Activated T-cell treated with anti-CD3 and anti-CD28 coated beads for 24 hours (primary cell): ENCODE results near the gene ASCC2.

Source experiments
- DNase-seq: peaks from one replicate; pipeline ENCODE4 v3.0.0-alpha.2; 2020; ENCODE audit warnings: low read depth

Gene ASCC2

GRCh38 chr22:29816980-29817379 lies 21.1 kb downstream of the ASCC2 start:
- no peak for DNase-seq

- DNase-seq, result no peak
Measured at GRCh38 chr22:29816539-29816938, 21.5 kb downstream of the ASCC2 start.

DNA sequence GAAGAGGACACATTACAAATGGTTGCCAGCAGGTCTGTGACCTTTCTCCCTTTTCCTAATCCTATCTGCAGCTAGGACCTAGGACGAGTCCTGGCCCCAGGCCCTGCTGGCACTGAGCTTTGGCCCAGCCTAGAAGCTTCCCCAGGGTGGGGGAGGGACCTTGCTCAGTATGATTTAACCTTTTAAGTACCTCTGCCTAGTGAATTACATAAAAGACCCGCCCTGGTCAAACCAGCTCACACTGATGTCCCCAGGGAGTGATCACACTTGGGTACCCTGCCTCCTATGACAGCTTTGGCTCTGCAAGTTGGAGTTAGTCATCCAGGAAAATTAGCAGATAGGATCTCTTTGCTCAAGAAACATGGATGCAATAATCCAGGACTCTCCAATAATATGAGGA lies 21.9 kb downstream of the ASCC2 start:
- no peak for DNase-seq

- DNase-seq, result no peak
Measured at GRCh38 chr22:29815580-29815979, 22.5 kb downstream of the ASCC2 start.

DNA sequence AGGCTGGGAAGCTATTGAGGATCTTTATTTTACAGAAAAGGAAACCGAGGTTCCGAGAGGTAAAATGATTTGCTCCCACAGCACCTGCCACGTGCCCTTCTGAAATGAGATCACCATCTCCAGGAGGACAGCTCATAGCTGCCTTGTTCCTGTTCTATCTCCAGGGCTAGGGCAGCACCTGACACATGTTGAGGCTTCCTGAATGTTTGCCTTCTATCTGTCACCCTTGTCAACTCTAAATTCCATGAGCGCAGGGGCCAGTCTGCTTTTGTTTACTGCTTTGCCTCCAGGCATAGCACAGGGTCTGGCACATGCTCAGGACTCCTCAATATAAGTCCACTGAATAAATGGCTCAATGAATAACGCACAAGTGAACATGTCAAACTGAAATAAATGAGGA lies 24.1 kb downstream of the ASCC2 start:
- no peak for DNase-seq

GRCh38 chr22:29813563-29813962 lies 24.5 kb downstream of the ASCC2 start:
- DNase-seq, result no peak

DNA sequence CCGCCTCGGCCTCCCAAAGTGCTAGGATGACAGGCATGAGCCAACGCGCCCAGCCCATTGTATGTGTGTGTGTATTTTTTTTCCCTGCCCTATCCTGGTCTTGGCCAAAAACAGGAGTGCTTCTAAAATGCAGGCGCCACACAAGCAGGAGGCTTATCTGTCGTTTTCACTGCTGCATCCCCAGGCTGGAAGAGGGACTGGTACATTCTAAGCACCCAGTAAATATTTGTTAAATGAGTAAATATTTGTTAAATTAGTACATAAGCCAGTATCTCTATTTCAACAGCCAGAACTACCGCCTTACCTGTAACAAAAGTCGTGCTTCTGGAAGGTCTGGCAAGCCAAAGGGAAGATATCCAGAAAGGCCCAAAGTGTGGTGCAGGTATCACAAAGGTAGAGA lies 24.9 kb downstream of the ASCC2 start:
- DNase-seq, result no peak

DNA sequence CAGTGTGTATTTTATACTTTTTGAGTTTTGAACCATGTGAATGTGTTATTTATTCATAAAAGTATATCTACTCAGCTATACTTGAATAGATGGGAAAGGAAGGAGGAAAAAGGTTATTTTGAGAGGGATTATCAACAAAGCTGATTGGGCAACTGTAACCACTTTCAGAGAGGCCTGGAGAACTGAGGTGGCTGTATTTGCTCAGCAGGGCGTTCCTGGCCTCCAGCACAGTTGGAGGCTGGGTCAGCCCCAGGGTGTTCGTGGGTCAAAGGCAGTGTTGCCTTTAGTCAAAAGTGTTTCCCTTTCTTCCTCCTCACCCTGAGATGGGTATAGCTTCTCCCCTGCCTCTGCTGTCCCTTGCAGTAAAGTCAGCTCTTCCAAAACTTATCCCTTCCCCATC lies 26.7 kb downstream of the ASCC2 start:
- no peak for DNase-seq

DNA sequence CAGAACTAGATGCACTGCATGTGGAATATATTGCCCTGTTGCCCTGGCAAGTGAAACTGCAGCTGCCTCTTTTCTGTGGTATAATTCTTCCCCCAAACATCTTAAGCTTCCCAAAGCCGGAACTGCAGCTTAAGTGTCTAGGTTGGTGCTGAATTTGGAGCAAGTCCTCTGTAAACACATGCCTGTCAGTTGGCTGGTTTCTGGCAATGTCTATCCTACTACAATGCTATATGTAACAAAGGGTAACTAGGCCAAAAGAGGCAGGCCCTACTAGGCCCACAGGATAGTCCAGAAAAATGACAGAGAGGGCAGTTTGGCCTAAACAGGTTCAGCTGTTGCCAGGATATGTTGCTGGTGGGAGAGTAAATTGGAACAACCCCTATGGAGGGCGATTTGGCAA lies 27.9 kb downstream of the ASCC2 start:
- no peak for DNase-seq

GRCh38 chr22:29806196-29806595 lies 31.9 kb downstream of the ASCC2 start:
- DNase-seq, result no peak

- no peak for DNase-seq
Measured at GRCh38 chr22:29804985-29805384, 33.1 kb downstream of the ASCC2 start.

DNA sequence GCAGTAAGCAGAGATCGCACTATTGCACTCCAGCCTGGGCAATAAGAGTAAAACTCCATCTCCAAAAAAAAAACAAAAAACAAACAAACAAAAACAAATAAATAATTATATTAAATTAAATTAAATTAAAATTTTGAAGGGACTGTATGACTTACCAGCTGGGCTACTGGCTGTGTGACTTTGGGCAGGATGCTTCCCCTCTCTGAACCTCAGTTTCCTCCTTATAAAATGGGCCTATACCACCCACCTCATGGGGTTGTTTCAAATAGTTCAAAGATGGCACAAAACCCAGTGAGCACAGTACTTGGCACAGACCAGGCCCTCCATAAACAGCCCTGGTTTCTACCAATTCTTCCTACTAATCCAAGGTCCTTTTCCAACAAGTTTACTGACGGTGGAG lies 34.9 kb downstream of the ASCC2 start:
- DNase-seq, result no peak

- DNase-seq, result no peak
Measured at GRCh38 chr22:29801796-29802195, 36.3 kb downstream of the ASCC2 start.

DNA sequence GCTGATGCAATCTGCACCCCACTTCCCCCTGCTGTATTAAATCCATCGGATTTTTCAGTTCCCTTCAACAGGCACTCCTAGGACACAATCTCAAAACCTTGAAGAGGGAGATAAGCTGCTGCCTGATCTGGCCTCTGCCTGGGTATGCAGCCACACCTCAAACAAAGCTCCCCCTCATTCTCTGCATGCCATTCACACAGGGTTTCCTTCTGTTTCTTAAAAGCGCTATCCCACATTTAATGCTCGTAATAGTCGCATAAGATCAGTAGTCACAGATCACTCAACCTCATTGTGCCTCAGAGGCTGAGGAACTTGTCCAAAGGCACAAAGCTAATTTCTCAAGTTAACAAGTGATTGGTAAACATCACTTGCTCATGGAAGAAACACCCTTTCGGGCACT lies 36.9 kb downstream of the ASCC2 start:
- DNase-seq, result no peak

- DNase-seq, result no peak
Measured at GRCh38 chr22:29799217-29799680, 38.8 kb downstream of the ASCC2 start.

DNA sequence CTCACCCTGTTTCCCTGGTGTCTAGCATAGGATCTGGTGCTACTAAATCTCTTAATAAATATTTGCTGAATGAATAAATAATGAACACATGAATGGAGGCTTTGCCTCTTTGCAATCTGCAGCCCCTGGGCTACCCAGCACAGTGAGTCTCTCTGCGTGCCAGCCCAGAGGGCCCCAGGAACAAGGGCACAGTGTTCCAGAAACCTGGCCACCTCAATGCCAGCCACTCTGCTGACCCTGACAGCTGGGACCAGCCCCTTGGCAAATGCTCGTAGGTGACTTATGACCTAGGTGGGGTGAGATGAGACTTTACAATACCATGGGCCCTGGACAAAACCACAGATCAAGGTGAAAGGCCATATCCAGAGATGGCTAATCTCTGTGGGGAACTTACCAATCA lies 39.3 kb downstream of the ASCC2 start:
- no peak for DNase-seq

- no peak for DNase-seq
Measured at GRCh38 chr22:29798318-29798717, 39.8 kb downstream of the ASCC2 start.

- no peak for DNase-seq
Measured at GRCh38 chr22:29797351-29797750, 40.7 kb downstream of the ASCC2 start.

DNA sequence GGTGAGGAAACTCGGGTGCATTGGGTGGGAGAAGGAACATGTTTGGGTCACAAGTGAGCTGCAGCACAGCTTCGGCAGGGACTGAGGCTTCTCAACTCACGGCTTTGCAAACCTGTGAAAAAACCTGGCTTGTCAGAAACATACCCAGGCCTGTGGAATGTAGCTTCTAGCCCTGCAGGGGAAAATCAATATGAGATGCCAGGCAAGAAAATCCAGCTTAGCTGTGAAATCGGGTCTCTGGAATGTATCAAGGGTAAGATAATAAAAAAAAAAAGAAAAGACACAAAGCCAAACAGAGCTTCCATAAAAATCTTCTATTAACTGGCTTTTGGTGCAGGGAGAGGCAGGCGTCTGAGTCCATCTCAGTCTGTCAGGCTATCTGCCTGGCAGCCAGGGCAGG lies 42.4 kb downstream of the ASCC2 start:
- DNase-seq, result no peak

DNA sequence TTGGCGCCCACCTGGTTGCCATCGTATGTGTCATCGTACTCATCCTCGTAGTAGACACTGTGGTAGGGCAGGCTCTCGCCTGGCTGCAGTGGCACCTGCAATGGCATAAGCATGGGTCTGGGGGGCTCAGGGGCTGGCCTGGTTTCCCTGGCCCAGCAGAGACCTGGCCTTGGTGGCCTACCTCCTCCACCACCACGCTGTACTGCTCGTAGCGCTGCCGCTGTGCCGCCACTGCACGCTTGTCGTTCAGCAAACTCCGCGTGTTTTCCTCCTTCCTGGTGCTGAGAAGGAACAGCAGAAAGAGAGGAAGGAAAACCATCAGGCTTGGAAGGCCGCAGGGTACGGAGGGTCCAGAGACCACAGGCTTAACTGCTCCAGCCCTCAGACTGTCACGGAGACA lies 44.7 kb downstream of the ASCC2 start:
- DNase-seq, result no peak

GRCh38 chr22:29790061-29790460 lies 48.0 kb downstream of the ASCC2 start:
- no peak for DNase-seq

- no peak for DNase-seq
Measured at GRCh38 chr22:29788339-29789279, 49.5 kb downstream of the ASCC2 start.

DNA sequence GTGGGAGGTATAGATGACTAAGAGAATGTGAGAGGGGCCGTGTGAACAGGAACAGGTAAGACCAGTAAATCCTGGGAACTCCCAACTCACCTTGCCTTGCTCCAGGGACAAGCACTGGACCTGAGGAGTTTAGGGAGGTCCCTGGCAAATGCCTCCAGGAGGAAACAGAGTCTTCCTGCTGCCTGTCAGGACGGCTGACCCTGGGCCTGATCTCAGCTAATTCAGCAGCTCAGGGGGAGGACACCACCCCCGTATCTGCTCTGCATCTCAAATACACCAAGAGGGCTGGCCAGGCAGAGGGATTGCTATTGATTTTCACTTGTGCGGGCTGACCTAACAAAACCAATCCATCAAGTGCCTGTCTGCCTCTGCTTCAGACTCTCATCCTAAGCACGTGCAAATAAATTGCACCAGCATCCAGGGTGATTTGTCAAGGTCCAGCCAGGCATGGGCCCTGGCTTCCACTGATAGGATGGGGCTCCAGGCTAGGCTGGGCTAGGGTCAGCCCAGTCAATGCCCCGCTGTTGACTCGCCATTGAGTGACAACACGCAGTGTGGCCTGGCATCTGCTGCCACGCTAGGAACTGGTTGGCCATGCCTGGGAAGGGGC lies 50.6 kb downstream of the ASCC2 start:
- DNase-seq, result no peak

DNA sequence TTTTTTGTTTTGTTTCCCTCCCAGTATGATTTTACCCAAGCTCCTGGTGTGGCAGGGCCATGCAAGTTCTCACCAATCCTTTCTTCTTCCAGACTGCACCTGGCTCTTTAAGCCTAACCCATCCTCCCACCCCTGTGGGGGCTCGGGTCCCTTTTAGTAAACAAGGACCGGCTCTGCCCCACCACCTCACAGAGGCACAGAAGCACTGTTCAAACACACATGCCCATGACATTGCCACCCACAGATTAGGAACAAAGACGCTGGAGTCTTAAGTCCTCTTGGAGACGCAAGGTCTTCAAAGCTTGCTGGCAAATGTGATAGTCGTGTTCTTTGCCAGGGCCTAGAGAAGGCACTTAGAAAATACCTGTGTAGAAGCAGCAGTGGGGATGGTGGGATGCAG lies 52.0 kb downstream of the ASCC2 start:
- no peak for DNase-seq
